ENCODE data around the gene AAMP. TPM values are rescaled to one million over a fixed set of nuclear protein-coding genes. Genes with fewer than 3 reads are reported as not detected.

AAMP gene
- total and polyA plus RNA-seq, 7 donors: 52.7 to 120 (median 70.6) TPM

DNA sequence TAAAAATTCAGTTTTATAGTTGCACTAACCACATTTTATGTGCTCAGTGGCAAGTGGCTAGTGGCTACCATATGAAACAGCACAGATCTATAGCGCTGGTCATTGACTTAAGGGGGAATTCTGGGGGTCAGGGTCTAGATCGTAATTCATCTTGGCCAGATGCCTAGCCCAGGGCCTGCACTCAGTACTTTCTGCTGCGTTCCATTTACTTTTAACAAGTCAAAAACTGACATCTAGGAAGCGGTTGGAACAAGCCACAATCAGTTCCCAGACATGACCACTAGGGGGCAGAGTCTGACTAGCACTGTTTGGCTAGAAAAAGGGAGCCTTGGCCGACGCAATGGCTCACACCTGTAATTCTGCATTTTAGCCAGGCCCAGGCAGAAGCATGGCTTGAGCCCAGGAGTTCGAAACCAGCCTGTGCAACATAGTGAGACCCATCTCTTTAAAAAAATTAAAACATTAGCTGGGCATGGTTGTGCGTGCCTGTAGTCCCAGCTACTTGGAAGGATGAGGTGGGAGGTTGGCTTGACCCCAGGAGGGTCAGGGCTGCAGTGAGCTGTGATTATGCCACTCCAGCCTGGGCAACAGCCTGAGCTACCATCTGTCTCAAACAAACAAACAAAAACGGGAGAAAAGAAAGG is 31.4 kb upstream of the AAMP start:
- Histone ChIP-seq H3K36me3 (ENCODE audit: insufficient read depth in 1 of 2, low read depth in 1 of 2) (no peaks in the 10 kb centered on the region), H3K27me3 (ENCODE audit: insufficient read depth in 3 of 3, low read length in 2 of 3) (no peaks in the 10 kb centered on the region), H3K9me3 (no peaks in the 10 kb centered on the region), H3K27ac (no peak overlapping the region), H3K4me3 (no peak overlapping the region), H3K4me1 (no peaks in the 10 kb centered on the region)
- DNase-seq (peak; percentile 69 to 83), ATAC-seq (peak; percentile 82 to 94 (median 84))
- TF ChIP-seq, protein P1, sequence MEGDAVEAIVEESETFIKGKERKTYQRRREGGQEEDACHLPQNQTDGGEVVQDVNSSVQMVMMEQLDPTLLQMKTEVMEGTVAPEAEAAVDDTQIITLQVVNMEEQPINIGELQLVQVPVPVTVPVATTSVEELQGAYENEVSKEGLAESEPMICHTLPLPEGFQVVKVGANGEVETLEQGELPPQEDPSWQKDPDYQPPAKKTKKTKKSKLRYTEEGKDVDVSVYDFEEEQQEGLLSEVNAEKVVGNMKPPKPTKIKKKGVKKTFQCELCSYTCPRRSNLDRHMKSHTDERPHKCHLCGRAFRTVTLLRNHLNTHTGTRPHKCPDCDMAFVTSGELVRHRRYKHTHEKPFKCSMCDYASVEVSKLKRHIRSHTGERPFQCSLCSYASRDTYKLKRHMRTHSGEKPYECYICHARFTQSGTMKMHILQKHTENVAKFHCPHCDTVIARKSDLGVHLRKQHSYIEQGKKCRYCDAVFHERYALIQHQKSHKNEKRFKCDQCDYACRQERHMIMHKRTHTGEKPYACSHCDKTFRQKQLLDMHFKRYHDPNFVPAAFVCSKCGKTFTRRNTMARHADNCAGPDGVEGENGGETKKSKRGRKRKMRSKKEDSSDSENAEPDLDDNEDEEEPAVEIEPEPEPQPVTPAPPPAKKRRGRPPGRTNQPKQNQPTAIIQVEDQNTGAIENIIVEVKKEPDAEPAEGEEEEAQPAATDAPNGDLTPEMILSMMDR (IDR thresholded peaks at IDR 0.05): peak; percentile 97
- intact Hi-C loops (cut with DNase I): loop anchor here (1.0 to 5.0 kb wide), 2 partner anchors 56 to 95 kb away; partner anchors contain the start of gene CATIP (in 2 of the 2)
- WGBS, 3 donors: 8 to 12% (median 9%) methylated on average over 9 of the region's 9 CpGs

GRCh38 chr2:218300141-218300540 is 30.2 kb upstream of the AAMP start:
- WGBS, 3 donors: 76 to 81% (median 81%) methylated on average over 4 of the region's 4 CpGs
- ATAC-seq: no peak
- no peaks in the 10 kb centered on the region for H3K27me3 ChIP-seq (ENCODE audit: insufficient read depth in 3 of 3, low read length in 2 of 3)
- no peak overlapping the region for H3K27ac ChIP-seq
- intact Hi-C loops (cut with DNase I): loop anchor here (5.0 kb wide), 1 partner anchor 57 kb away; the partner anchor contains the start of gene CATIP (in 2 of the 2)
- DNase-seq: no peak
- no peak overlapping the region for H3K4me3 ChIP-seq
- TF ChIP-seq, protein P1 (IDR thresholded peaks at IDR 0.05): no peak
- no peaks in the 10 kb centered on the region for H3K36me3 ChIP-seq (ENCODE audit: insufficient read depth in 1 of 2, low read depth in 1 of 2)
- no peaks in the 10 kb centered on the region for H3K4me1 ChIP-seq
- no peaks in the 10 kb centered on the region for H3K9me3 ChIP-seq

GRCh38 chr2:218298314-218298875 is 28.5 kb upstream of the AAMP start:
- intact Hi-C loops (cut with DNase I): loop anchor here (10.0 kb wide), 3 partner anchors 166 to 366 kb away; partner anchors contain the start of genes CNOT9 (in 1 of the 2) and USP37 (in 1 of the 2)
- Histone ChIP-seq H3K27ac (peak overlapping the region; percentile 19), H3K9me3 (no peaks in the 10 kb centered on the region), H3K27me3 (ENCODE audit: insufficient read depth in 3 of 3, low read length in 2 of 3) (no peaks in the 10 kb centered on the region), H3K36me3 (ENCODE audit: insufficient read depth in 1 of 2, low read depth in 1 of 2) (no peaks in the 10 kb centered on the region), H3K4me1 (no peaks in the 10 kb centered on the region), H3K4me3 (no peak overlapping the region)
- 69 to 83% (median 73%) methylated on average over 6 of the region's 6 CpGs for WGBS, 3 donors
- ATAC-seq: no peak
- no peak for DNase-seq
- TF ChIP-seq, protein P1 (IDR thresholded peaks at IDR 0.05): no peak

DNA sequence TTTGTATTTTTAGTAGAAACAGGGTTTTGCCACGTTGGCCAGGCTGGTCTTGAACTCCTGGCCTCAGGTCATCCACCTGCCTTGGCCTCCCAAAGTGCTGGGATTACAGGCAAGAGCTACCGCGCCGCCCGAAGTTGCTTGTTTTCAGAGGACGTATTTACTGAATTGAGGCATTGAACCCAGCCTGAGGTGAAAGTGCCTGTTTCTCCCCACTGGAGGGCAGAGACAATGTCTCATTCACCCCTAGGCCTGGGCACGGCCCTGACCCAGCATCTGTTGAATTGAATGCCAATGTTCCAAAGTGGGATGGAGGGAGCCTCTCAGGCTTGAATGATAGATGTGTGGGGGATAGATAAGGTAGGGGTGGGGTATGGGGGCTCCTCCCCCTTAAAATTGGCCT is 26.9 kb upstream of the AAMP start:
- intact Hi-C loops (cut with DNase I): loop anchor here (10.0 kb wide), 3 partner anchors 168 to 368 kb away; partner anchors contain the start of genes CNOT9 (in 1 of the 2) and USP37 (in 1 of the 2)
- H3K4me1 ChIP-seq: no peaks in the 10 kb centered on the region
- no peaks in the 10 kb centered on the region for H3K36me3 ChIP-seq (ENCODE audit: insufficient read depth in 1 of 2, low read depth in 1 of 2)
- ATAC-seq: no peak
- TF ChIP-seq, protein P1 (IDR thresholded peaks at IDR 0.05): no peak
- no peaks in the 10 kb centered on the region for H3K9me3 ChIP-seq
- H3K27me3 ChIP-seq (ENCODE audit: insufficient read depth in 3 of 3, low read length in 2 of 3): no peaks in the 10 kb centered on the region
- H3K4me3 ChIP-seq: no peak overlapping the region
- WGBS, 3 donors: 84 to 92% (median 85%) methylated on average over 7 of the region's 7 CpGs
- H3K27ac ChIP-seq: no peak overlapping the region
- DNase-seq: no peak

All from psoas muscle (tissue), 8 donors.